Hepatocyte (in vitro differentiated cells): ENCODE measurements around the gene POC1B. TPM values are rescaled to one million over a fixed set of nuclear protein-coding genes. Genes with fewer than 3 reads are reported as not detected.

Experiments used
- DNase-seq: peaks from one replicate; pipeline ENCODE4 v3.0.0-alpha.2; 2016; ENCODE audit warnings: low spot score
- H2AFZ ChIP-seq: fragments of 200-600 bp; sonication (generic); 2 replicates; pipeline ENCODE4 v1.6.0; 2016; ENCODE audit warnings: antibody characterized with exemption, mild to moderate bottlenecking
- H3K27ac ChIP-seq: fragments of 200-600 bp; sonication (generic); 2 replicates; pipeline ENCODE4 v1.5.1; 2016; ENCODE audit warnings: mild to moderate bottlenecking
- H3K27me3 ChIP-seq: fragments of 200-600 bp; sonication (generic); 2 replicates; pipeline ENCODE4 v1.6.1; 2016
- H3K36me3 ChIP-seq: fragments of 200-600 bp; sonication (generic); replicated peaks from 2 replicates; pipeline ENCODE4 v1.5.1; 2016; ENCODE audit warnings: low read depth; ENCODE audit not compliant: insufficient read depth
- H3K4me1 ChIP-seq: fragments of 200-600 bp; sonication (generic); 2 replicates; pipeline ENCODE4 v1.5.1; 2016; ENCODE audit warnings: mild to moderate bottlenecking, moderate library complexity; ENCODE audit not compliant: insufficient read depth
- H3K4me2 ChIP-seq: fragments of 200-600 bp; sonication (generic); 2 replicates; pipeline ENCODE4 v1.6.0; 2016
- H3K4me3 ChIP-seq: fragments of 200-600 bp; sonication (generic); 2 replicates; pipeline ENCODE4 v1.5.1; 2016; ENCODE audit warnings: mild to moderate bottlenecking
- H3K79me2 ChIP-seq: fragments of 200-600 bp; sonication (generic); 2 replicates; pipeline ENCODE4 v1.6.0; 2017; ENCODE audit warnings: mild to moderate bottlenecking
- H3K9me2 ChIP-seq: fragments of 200-600 bp; sonication (generic); replicated peaks from 2 replicates; pipeline ENCODE4 v1.6.0; 2017; ENCODE audit warnings: mild to moderate bottlenecking; ENCODE audit not compliant: insufficient read depth
- H3K9me3 ChIP-seq: fragments of 200-600 bp; sonication (generic); 2 replicates; pipeline ENCODE4 v1.5.1; 2016; ENCODE audit warnings: low read depth, mild to moderate bottlenecking
- H4K20me1 ChIP-seq: fragments of 200-600 bp; sonication (generic); 2 replicates; pipeline ENCODE4 v1.6.0; 2016; ENCODE audit warnings: mild to moderate bottlenecking; ENCODE audit not compliant: insufficient read depth, poor library complexity, severe bottlenecking
- CTCF ChIP-seq: fragments of 200-600 bp; sonication (generic); IDR thresholded peaks from 2 replicates; pipeline ENCODE4 v1.5.1; 2016; ENCODE audit warnings: antibody characterized with exemption, mild to moderate bottlenecking; ENCODE audit not compliant: poor library complexity
- EZH2 ChIP-seq: fragments of 200-600 bp; sonication (generic); IDR thresholded peaks from 2 replicates; pipeline ENCODE4 v1.6.1; 2016; ENCODE audit warnings: antibody characterized with exemption, mild to moderate bottlenecking, borderline replicate concordance
- EZH2phosphoT487 ChIP-seq: fragments of 200-600 bp; sonication (generic); IDR thresholded peaks from one replicate; pipeline ENCODE4 v1.6.1; 2018; ENCODE audit warnings: antibody characterized with exemption, mild to moderate bottlenecking, low read depth, moderate library complexity; ENCODE audit not compliant: unreplicated experiment, severe bottlenecking
- WGBS: methylation state at CpG from one replicate; pipeline ENCODE4 v1.1.6; 2016; ENCODE audit warnings: low lambda C conversion rate; ENCODE audit errors: missing lambda C conversion rate; 5-methylcytosine and 5-hydroxymethylcytosine counted together
- polyA plus RNA-seq: library from polyadenylated mRNA; unstranded; fragments of >200 nt; fragmentation: Nextera tagmentation; extraction: Ambion mirVana; gene quantifications from 2 replicates; pipeline ENCODE4 v1.2.1, GENCODE V29; 2016
- total RNA-seq: library from RNA; depleted of rRNA; stranded (reverse); fragments of >200 nt; gene quantifications from 2 replicates; pipeline ENCODE4 v1.2.3, GENCODE V29; 2014

The POC1B gene
- total and polyA plus RNA-seq, 2 experiments from 2014 or later, result 11.6 to 18.9 TPM

- no peaks in the 10 kb centered on the region for H3K9me2 ChIP-seq
- DNase-seq, result no peak
- TF ChIP-seq EZH2phosphoT487, result no peak
- H3K27ac ChIP-seq, result no peak overlapping the region
- H2AFZ ChIP-seq, result no peak overlapping the region
- WGBS, result 89% methylated on average over 3 of the region's 3 CpGs
- no peaks in the 10 kb centered on the region for H3K36me3 ChIP-seq
- H3K9me3 ChIP-seq, result no peaks in the 10 kb centered on the region
- no peaks in the 10 kb centered on the region for H4K20me1 ChIP-seq
- no peak overlapping the region for H3K4me2 ChIP-seq
- no peaks in the 10 kb centered on the region for H3K27me3 ChIP-seq
- H3K79me2 ChIP-seq, result no peaks in the 10 kb centered on the region
- peaks cover 8% of the 10 kb centered on the region for H3K4me1 ChIP-seq
- no peak overlapping the region for H3K4me3 ChIP-seq
Observed at GRCh38 chr12:89414322-89414721, 111.5 kb downstream of the POC1B start.

- no peaks in the 10 kb centered on the region for H3K79me2 ChIP-seq
- no peaks in the 10 kb centered on the region for H3K9me3 ChIP-seq
- H3K27ac ChIP-seq, result no peak overlapping the region
- no peaks in the 10 kb centered on the region for H4K20me1 ChIP-seq
- TF ChIP-seq EZH2phosphoT487 (no peak), EZH2 (no peak), CTCF (no peak)
- no peaks in the 10 kb centered on the region for H3K27me3 ChIP-seq
- H3K4me2 ChIP-seq, result no peak overlapping the region
- no peak overlapping the region for H3K4me3 ChIP-seq
- no peaks in the 10 kb centered on the region for H3K9me2 ChIP-seq
- H3K4me1 ChIP-seq, result peaks cover 8% of the 10 kb centered on the region
- H3K36me3 ChIP-seq, result no peaks in the 10 kb centered on the region
- DNase-seq, result no peak
- 96% methylated on average over 3 of the region's 3 CpGs for WGBS
- H2AFZ ChIP-seq, result no peak overlapping the region
Observed at GRCh38 chr12:89413234-89413633, 112.6 kb downstream of the POC1B start.

GRCh38 chr12:89412665-89413064 is 113.2 kb downstream of the POC1B start:
- Histone ChIP-seq H3K4me3 (no peak overlapping the region), H3K27me3 (no peaks in the 10 kb centered on the region), H4K20me1 (no peaks in the 10 kb centered on the region), H2AFZ (no peak overlapping the region), H3K4me1 (peaks cover 8% of the 10 kb centered on the region), H3K9me3 (no peaks in the 10 kb centered on the region), H3K79me2 (no peaks in the 10 kb centered on the region), H3K4me2 (no peak overlapping the region), H3K9me2 (no peaks in the 10 kb centered on the region), H3K27ac (no peak overlapping the region), H3K36me3 (no peaks in the 10 kb centered on the region)
- WGBS, result 97% methylated on average over 5 of the region's 6 CpGs
- DNase-seq, result no peak
- no peak for TF ChIP-seq EZH2
- TF ChIP-seq EZH2phosphoT487, result no peak
- TF ChIP-seq CTCF, result no peak

GRCh38 chr12:89411846-89412245 is 114.0 kb downstream of the POC1B start:
- H3K4me3 ChIP-seq, result no peak overlapping the region
- no peak overlapping the region for H2AFZ ChIP-seq
- H3K27me3 ChIP-seq, result no peaks in the 10 kb centered on the region
- no peak for TF ChIP-seq CTCF
- no peak for TF ChIP-seq EZH2
- no peak for TF ChIP-seq EZH2phosphoT487
- no peak overlapping the region for H3K4me2 ChIP-seq
- H3K9me2 ChIP-seq, result no peaks in the 10 kb centered on the region
- no peaks in the 10 kb centered on the region for H4K20me1 ChIP-seq
- no peak overlapping the region for H3K27ac ChIP-seq
- WGBS, result 34% methylated on average over 4 of the region's 4 CpGs
- no peak for DNase-seq
- no peaks in the 10 kb centered on the region for H3K9me3 ChIP-seq
- no peaks in the 10 kb centered on the region for H3K79me2 ChIP-seq
- peaks cover 6% of the 10 kb centered on the region for H3K4me1 ChIP-seq
- no peaks in the 10 kb centered on the region for H3K36me3 ChIP-seq
